ENCODE measurements around the gene MAML3. TPM values are rescaled to one million over a fixed set of nuclear protein-coding genes. Genes with fewer than 3 reads are reported as not detected.

MAML3 gene
- total RNA-seq, 2 experiments from 2014 or later = 4.0 to 4.1 TPM

GRCh38 chr4:139814323-139815015 lies 339.5 kb downstream of the MAML3 start:
- H3K4me1 Mint-ChIP-seq (ENCODE audit: low read depth) = peaks cover 3% of the 10 kb centered on the region
- ChIA-PET POLR2A (no interaction called here), CTCF (no interaction called here)
- H3K27ac Mint-ChIP-seq = no peak overlapping the region
- H3K36me3 Mint-ChIP-seq (ENCODE audit: low read depth) = no peaks in the 10 kb centered on the region
- H3K9me3 Mint-ChIP-seq (ENCODE audit: insufficient read depth) = no peaks in the 10 kb centered on the region
- ATAC-seq (no peak), DNase-seq (no peak)
- H3K27me3 Mint-ChIP-seq (ENCODE audit: low read depth) = no peaks in the 10 kb centered on the region
- no peak overlapping the region for H3K4me3 Mint-ChIP-seq

- Mint-ChIP-seq H3K9me3 (ENCODE audit: insufficient read depth) (no peaks in the 10 kb centered on the region), H3K27me3 (ENCODE audit: low read depth) (no peaks in the 10 kb centered on the region), H3K4me3 (no peak overlapping the region), H3K4me1 (ENCODE audit: low read depth) (peaks cover 7% of the 10 kb centered on the region), H3K36me3 (ENCODE audit: low read depth) (no peaks in the 10 kb centered on the region), H3K27ac (no peak overlapping the region)
- ChIA-PET POLR2A (no interaction called here), CTCF (no interaction called here)
- DNase-seq (no peak), ATAC-seq (no peak)
Measured at GRCh38 chr4:139813881-139814280, 340.1 kb downstream of the MAML3 start.

GRCh38 chr4:139810710-139811109 lies 343.3 kb downstream of the MAML3 start:
- H3K9me3 Mint-ChIP-seq (ENCODE audit: insufficient read depth) = no peaks in the 10 kb centered on the region
- POLR2A ChIA-PET = interaction anchor here (0.6 kb wide), 1 partner anchor 10 kb away, joined by 3 read pairs; no protein-coding TSS in a partner anchor
- H3K4me3 Mint-ChIP-seq = no peak overlapping the region
- no peak overlapping the region for H3K27ac Mint-ChIP-seq
- H3K27me3 Mint-ChIP-seq (ENCODE audit: low read depth) = peaks cover 2% of the 10 kb centered on the region
- DNase-seq (no peak), ATAC-seq (no peak)
- no peaks in the 10 kb centered on the region for H3K36me3 Mint-ChIP-seq (ENCODE audit: low read depth)
- peaks cover 7% of the 10 kb centered on the region for H3K4me1 Mint-ChIP-seq (ENCODE audit: low read depth)
- CTCF ChIA-PET = no interaction called here

- POLR2A ChIA-PET = no interaction called here
- Mint-ChIP-seq H3K4me3 (no peak overlapping the region), H3K4me1 (ENCODE audit: low read depth) (peaks cover 7% of the 10 kb centered on the region), H3K27ac (no peak overlapping the region), H3K27me3 (ENCODE audit: low read depth) (peaks cover 2% of the 10 kb centered on the region), H3K36me3 (ENCODE audit: low read depth) (no peaks in the 10 kb centered on the region), H3K9me3 (ENCODE audit: insufficient read depth) (no peaks in the 10 kb centered on the region)
- CTCF ChIA-PET = interaction anchor here (1.9 kb wide), 1 partner anchor 10 kb away, joined by 6 read pairs; no protein-coding TSS in a partner anchor
- DNase-seq (no peak), ATAC-seq (no peak)
Measured at GRCh38 chr4:139809757-139810140, 344.2 kb downstream of the MAML3 start.

GRCh38 chr4:139808808-139809756 lies 344.9 kb downstream of the MAML3 start:
- peaks cover 2% of the 10 kb centered on the region for H3K27me3 Mint-ChIP-seq (ENCODE audit: low read depth)
- CTCF ChIA-PET = interaction anchor here (0.6 to 1.9 kb wide), 3 partner anchors 9 to 445 kb away, joined by 3 to 6 read pairs (median 3); no protein-coding TSS in a partner anchor
- H3K4me1 Mint-ChIP-seq (ENCODE audit: low read depth) = peaks cover 7% of the 10 kb centered on the region
- ATAC-seq (no peak), DNase-seq (no peak)
- H3K36me3 Mint-ChIP-seq (ENCODE audit: low read depth) = no peaks in the 10 kb centered on the region
- POLR2A ChIA-PET = no interaction called here
- no peak overlapping the region for H3K4me3 Mint-ChIP-seq
- no peak overlapping the region for H3K27ac Mint-ChIP-seq
- H3K9me3 Mint-ChIP-seq (ENCODE audit: insufficient read depth) = no peaks in the 10 kb centered on the region

GRCh38 chr4:139808381-139808807 lies 345.6 kb downstream of the MAML3 start:
- CTCF ChIA-PET = interaction anchor here (0.6 to 1.9 kb wide), 3 partner anchors 8 to 445 kb away, joined by 3 to 6 read pairs (median 3); no protein-coding TSS in a partner anchor
- Mint-ChIP-seq H3K4me3 (no peak overlapping the region), H3K27ac (no peak overlapping the region), H3K27me3 (ENCODE audit: low read depth) (peaks cover 2% of the 10 kb centered on the region), H3K36me3 (ENCODE audit: low read depth) (no peaks in the 10 kb centered on the region), H3K4me1 (ENCODE audit: low read depth) (peaks cover 14% of the 10 kb centered on the region), H3K9me3 (ENCODE audit: insufficient read depth) (no peaks in the 10 kb centered on the region)
- ATAC-seq (no peak), DNase-seq (no peak)
- POLR2A ChIA-PET = no interaction called here

DNA sequence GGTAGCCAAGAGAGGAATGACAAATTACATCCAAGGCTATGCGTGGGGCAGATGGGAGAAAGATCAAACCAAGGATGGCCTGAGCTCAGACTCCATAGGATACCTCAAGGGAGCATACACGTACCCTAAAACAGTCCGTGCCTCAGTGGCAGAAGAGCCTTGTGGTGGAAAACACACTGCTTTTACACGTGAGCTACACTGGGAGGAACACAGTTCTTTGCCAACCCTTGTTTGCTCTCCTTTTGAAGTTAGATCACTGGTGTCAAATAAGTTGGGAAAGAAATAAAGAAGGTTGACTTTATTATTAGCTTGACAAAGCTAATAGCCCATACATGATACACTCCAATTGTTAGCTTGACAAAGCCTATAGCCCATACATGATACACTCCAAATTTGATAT lies 346.5 kb downstream of the MAML3 start:
- Mint-ChIP-seq H3K4me3 (no peak overlapping the region), H3K4me1 (ENCODE audit: low read depth) (peaks cover 19% of the 10 kb centered on the region), H3K36me3 (ENCODE audit: low read depth) (no peaks in the 10 kb centered on the region), H3K9me3 (ENCODE audit: insufficient read depth) (no peaks in the 10 kb centered on the region), H3K27me3 (ENCODE audit: low read depth) (peaks cover 2% of the 10 kb centered on the region), H3K27ac (no peak overlapping the region)
- ChIA-PET CTCF (no interaction called here), POLR2A (no interaction called here)
- DNase-seq (no peak), ATAC-seq (no peak)

- H3K4me3 Mint-ChIP-seq = no peak overlapping the region
- ChIA-PET POLR2A (no interaction called here), CTCF (interaction anchor here (1.2 kb wide), 1 partner anchor 11 kb away, joined by 3 read pairs; no protein-coding TSS in a partner anchor)
- H3K27me3 Mint-ChIP-seq (ENCODE audit: low read depth) = peaks cover 2% of the 10 kb centered on the region
- ATAC-seq = no peak
- no peak for DNase-seq
- H3K27ac Mint-ChIP-seq = no peak overlapping the region
- no peaks in the 10 kb centered on the region for H3K36me3 Mint-ChIP-seq (ENCODE audit: low read depth)
- H3K9me3 Mint-ChIP-seq (ENCODE audit: insufficient read depth) = no peaks in the 10 kb centered on the region
- H3K4me1 Mint-ChIP-seq (ENCODE audit: low read depth) = peaks cover 19% of the 10 kb centered on the region
Measured at GRCh38 chr4:139806929-139807328, 347.1 kb downstream of the MAML3 start.

- no peak overlapping the region for H3K4me3 Mint-ChIP-seq
- no peak for ATAC-seq
- ChIA-PET CTCF (no interaction called here), POLR2A (no interaction called here)
- no peaks in the 10 kb centered on the region for H3K9me3 Mint-ChIP-seq (ENCODE audit: insufficient read depth)
- no peak for DNase-seq
- no peaks in the 10 kb centered on the region for H3K36me3 Mint-ChIP-seq (ENCODE audit: low read depth)
- H3K27ac Mint-ChIP-seq = no peak overlapping the region
- peaks cover 2% of the 10 kb centered on the region for H3K27me3 Mint-ChIP-seq (ENCODE audit: low read depth)
- H3K4me1 Mint-ChIP-seq (ENCODE audit: low read depth) = peaks cover 24% of the 10 kb centered on the region
Measured at GRCh38 chr4:139802931-139803330, 351.1 kb downstream of the MAML3 start.

- ATAC-seq (no peak), DNase-seq (no peak)
- peaks cover 2% of the 10 kb centered on the region for H3K27me3 Mint-ChIP-seq (ENCODE audit: low read depth)
- H3K4me1 Mint-ChIP-seq (ENCODE audit: low read depth) = peaks cover 26% of the 10 kb centered on the region
- H3K4me3 Mint-ChIP-seq = no peak overlapping the region
- H3K9me3 Mint-ChIP-seq (ENCODE audit: insufficient read depth) = no peaks in the 10 kb centered on the region
- ChIA-PET POLR2A (no interaction called here), CTCF (no interaction called here)
- H3K36me3 Mint-ChIP-seq (ENCODE audit: low read depth) = no peaks in the 10 kb centered on the region
- H3K27ac Mint-ChIP-seq = no peak overlapping the region
Measured at GRCh38 chr4:139802488-139802887, 351.5 kb downstream of the MAML3 start.

- H3K9me3 Mint-ChIP-seq (ENCODE audit: insufficient read depth) = no peaks in the 10 kb centered on the region
- H3K27me3 Mint-ChIP-seq (ENCODE audit: low read depth) = no peaks in the 10 kb centered on the region
- H3K36me3 Mint-ChIP-seq (ENCODE audit: low read depth) = no peaks in the 10 kb centered on the region
- ATAC-seq (no peak), DNase-seq (no peak)
- H3K4me1 Mint-ChIP-seq (ENCODE audit: low read depth) = peaks cover 26% of the 10 kb centered on the region
- no peak overlapping the region for H3K27ac Mint-ChIP-seq
- H3K4me3 Mint-ChIP-seq = no peak overlapping the region
- POLR2A ChIA-PET = no interaction called here
- CTCF ChIA-PET = no interaction called here
Measured at GRCh38 chr4:139801895-139802294, 352.1 kb downstream of the MAML3 start.

- CTCF ChIA-PET = interaction anchor here (1.6 kb wide), 1 partner anchor 9 kb away, joined by 6 read pairs; no protein-coding TSS in a partner anchor
- no peak for ATAC-seq
Measured at GRCh38 chr4:139800082-139800481, 353.9 kb downstream of the MAML3 start.

More at GRCh38 chr4:139800082-139800481, 353.9 kb downstream of the MAML3 start:
- Mint-ChIP-seq H3K4me1 (ENCODE audit: low read depth) (peaks cover 26% of the 10 kb centered on the region), H3K27ac (no peak overlapping the region), H3K4me3 (no peak overlapping the region), H3K36me3 (ENCODE audit: low read depth) (no peaks in the 10 kb centered on the region), H3K9me3 (ENCODE audit: insufficient read depth) (no peaks in the 10 kb centered on the region), H3K27me3 (ENCODE audit: low read depth) (no peaks in the 10 kb centered on the region)
- no peak for DNase-seq
- POLR2A ChIA-PET = interaction anchor here (0.6 kb wide), 1 partner anchor 11 kb away, joined by 3 read pairs; no protein-coding TSS in a partner anchor

All from activated CD8-positive, alpha-beta T cell treated with anti-CD3 and anti-CD28 coated beads, Interleukin-2, amount 10 ng/mL, durations not matched to agents 7 days and 5 days (primary cell).